HepG2 (cell line): ENCODE results near the gene LYRM7. TPM values are rescaled to one million over a fixed set of nuclear protein-coding genes. Genes with fewer than 3 reads are reported as not detected.

ENCODE experiments used
- ATAC-seq: fragments of 200-7000 bp; cut with Tn5 transposase; 3 replicates; pipeline ENCODE4 v1.9.1; 2020; ENCODE audit warnings: mild to moderate bottlenecking, moderate library complexity
- BruUV-seq: library from RNA; stranded (reverse); fragments of 400-500 nt; replicated peaks from 2 replicates; lab custom pipeline; 2021; lab: Mats Ljungman, UMichigan
- CTCF ChIA-PET: fragments of 300-600 bp; formaldehyde crosslinking; extraction: SDS; loops from one replicate; lab custom pipeline; 2021; ENCODE audit warnings: low total read pairs, inconsistent platforms, low intra/inter-chr PET ratio; lab: Yijun Ruan, JAX
- POLR2A ChIA-PET: fragments of 350-600 bp; sonication (Branson Sonifier 250); formaldehyde crosslinking; loops from one replicate; lab custom pipeline; 2020; ENCODE audit warnings: antibody characterized with exemption, inconsistent platforms; lab: Yijun Ruan, JAX
- DNase-seq: peaks from one replicate; pipeline ENCODE4 v3.0.0-alpha.2; 2015; ENCODE audit warnings: low spot score
- FAIRE-seq: peaks from 3 replicates; lab custom pipeline; 2011; peaks lifted over from hg19 to GRCh38; lab: Jason Lieb, UNC
- H2AFZ ChIP-seq: one replicate; pipeline ENCODE4 v1.6.1; 2011; ENCODE audit warnings: low read length, inconsistent platforms
- H3K27ac ChIP-seq: fragments of 300-600 bp; 3 replicates; pipeline ENCODE4 v1.8.0; 2011; ENCODE audit warnings: mixed run types, mild to moderate bottlenecking, mixed read lengths, low read length, inconsistent platforms; ENCODE audit not compliant: insufficient read depth; ENCODE audit errors: extremely low read length
- H3K27me3 ChIP-seq, 2 experiments: fragments of 200-600 bp in 1 of 2; 2 replicates in 1 of 2; 3 replicates in 1 of 2; pipeline versions ENCODE4 v1.6.0 to v1.8.0; 2011; ENCODE audit warnings: low read length in 2 of 2, mild to moderate bottlenecking in 2 of 2, moderate library complexity in 2 of 2, inconsistent platforms in 1 of 2; ENCODE audit not compliant: insufficient read depth in 2 of 2, control insufficient read depth in 1 of 2
- H3K36me3 ChIP-seq, 2 experiments: fragments of 200-600 bp in 1 of 2; replicated peaks in 1 of 2; 2 replicates in 1 of 2; 3 replicates in 1 of 2; pipeline versions ENCODE4 v1.5.1 to v1.8.0; 2011; ENCODE audit warnings: low read length in 2 of 2, inconsistent platforms in 1 of 2; ENCODE audit not compliant: insufficient read depth in 2 of 2, control insufficient read depth in 1 of 2
- H3K4me1 ChIP-seq: 2 replicates; pipeline ENCODE4 v1.5.1; 2012; ENCODE audit warnings: low read length, inconsistent platforms; ENCODE audit not compliant: insufficient read depth
- H3K4me2 ChIP-seq: 2 replicates; pipeline ENCODE4 v1.6.0; 2011; ENCODE audit warnings: low read depth, low read length, inconsistent platforms
- H3K4me3 ChIP-seq, 3 experiments: fragments of 200-600 bp in 1 of 3; sonication (generic), shearing (Covaris generic) in 1 of 3; replicated peaks in 1 of 3; 2 replicates each; pipeline ENCODE4 v1.5.1; 2011 to 2016; ENCODE audit warnings: low read length in 3 of 3, inconsistent platforms in 2 of 3, low read depth in 2 of 3, mild to moderate bottlenecking in 2 of 3, control low read depth in 1 of 3, mixed read lengths in 1 of 3; ENCODE audit not compliant: insufficient read depth in 1 of 3
- H3K79me2 ChIP-seq: one replicate; pipeline ENCODE4 v1.6.1; 2011; ENCODE audit warnings: low read length, inconsistent platforms; ENCODE audit not compliant: insufficient read depth
- H3K9ac ChIP-seq: 2 replicates; pipeline ENCODE4 v1.6.0; 2011; ENCODE audit warnings: mild to moderate bottlenecking, low read depth, low read length, inconsistent platforms; ENCODE audit not compliant: insufficient read depth
- H3K9me3 ChIP-seq: 2 replicates; pipeline ENCODE4 v1.5.1; 2012; ENCODE audit warnings: mild to moderate bottlenecking, low read length
- H4K20me1 ChIP-seq: 2 replicates; pipeline ENCODE4 v1.6.0; 2011; ENCODE audit warnings: inconsistent platforms, mild to moderate bottlenecking, low read length, moderate library complexity; ENCODE audit not compliant: insufficient read depth
- HDAC2 ChIP-seq: sonication (generic); formaldehyde crosslinking; IDR thresholded peaks from 2 replicates; pipeline ENCODE4 v1.4.0; 2020; ENCODE audit warnings: missing genetic modification reagents
- HOXA9 ChIP-seq: sonication (generic); formaldehyde crosslinking; IDR thresholded peaks from 2 replicates; pipeline ENCODE4 v1.8.1; 2022; ENCODE audit warnings: missing genetic modification reagents, mild to moderate bottlenecking, moderate library complexity, borderline replicate concordance
- KDM4B ChIP-seq: sonication (generic); formaldehyde crosslinking; IDR thresholded peaks from 2 replicates; pipeline ENCODE4 v1.4.0; 2020; ENCODE audit warnings: missing genetic modification reagents
- MED8 ChIP-seq: sonication (generic); formaldehyde crosslinking; IDR thresholded peaks from 2 replicates; pipeline ENCODE4 v1.8.1; 2023; ENCODE audit warnings: mild to moderate bottlenecking, missing genetic modification reagents; ENCODE audit not compliant: insufficient replicate concordance
- NCOR1 ChIP-seq: fragments of 200-600 bp; sonication (generic); IDR thresholded peaks from 2 replicates; pipeline ENCODE4 v1.7.0; 2017; ENCODE audit warnings: antibody characterized with exemption, low read length, borderline replicate concordance
- NFIB ChIP-seq: sonication (generic); formaldehyde crosslinking; IDR thresholded peaks from 2 replicates; pipeline ENCODE4 v1.9.0; 2021; ENCODE audit warnings: missing genetic modification reagents, mild to moderate bottlenecking, borderline replicate concordance
- NR2C2 ChIP-seq: sonication (generic); formaldehyde crosslinking; IDR thresholded peaks from 2 replicates; pipeline ENCODE4 v1.4.0; 2020; ENCODE audit warnings: missing genetic modification reagents, mild to moderate bottlenecking, moderate library complexity, borderline replicate concordance
- NR2F1 ChIP-seq, 2 experiments: fragments of 450-650 bp in 1 of 2; formaldehyde crosslinking in 1 of 2; IDR thresholded peaks; 2 replicates each; pipeline versions ENCODE4 v1.5.0 to v1.6.1; 2016 to 2020; ENCODE audit warnings: mild to moderate bottlenecking in 1 of 2, missing compliant biosample characterization in 1 of 2, missing genetic modification reagents in 1 of 2, moderate library complexity in 1 of 2
- PHF8 ChIP-seq: sonication (generic); formaldehyde crosslinking; IDR thresholded peaks from 2 replicates; pipeline ENCODE4 v1.5.0; 2020; ENCODE audit warnings: missing genetic modification reagents
- SRF ChIP-seq: IDR thresholded peaks from 2 replicates; pipeline ENCODE4 v1.6.1; 2011; ENCODE audit warnings: mild to moderate bottlenecking, low read depth, low read length, moderate library complexity
- ZNF205 ChIP-seq: IDR thresholded peaks from 2 replicates; pipeline ENCODE4 v1.6.1; 2018; ENCODE audit warnings: missing biosample characterization, missing genetic modification reagents
- ZNF207 ChIP-seq: fragments of 450-650 bp; IDR thresholded peaks from 2 replicates; pipeline ENCODE4 v1.6.1; 2016; ENCODE audit warnings: antibody characterized with exemption, borderline replicate concordance
- ZNF441 ChIP-seq: sonication (generic); formaldehyde crosslinking; IDR thresholded peaks from 2 replicates; pipeline ENCODE4 v1.7.0; 2021; ENCODE audit warnings: missing genetic modification reagents, borderline replicate concordance
- ZNF569 ChIP-seq: sonication (generic); formaldehyde crosslinking; IDR thresholded peaks from 2 replicates; pipeline ENCODE4 v1.5.0; 2020; ENCODE audit warnings: mild to moderate bottlenecking, missing genetic modification reagents, moderate library complexity, borderline replicate concordance
- ZNF841 ChIP-seq: sonication (generic); formaldehyde crosslinking; IDR thresholded peaks from 2 replicates; pipeline ENCODE4 v1.8.1; 2023; ENCODE audit warnings: missing genetic modification reagents, borderline replicate concordance
- ZNF879 ChIP-seq: sonication (generic); formaldehyde crosslinking; IDR thresholded peaks from 2 replicates; pipeline ENCODE4 v1.8.1; 2023; ENCODE audit warnings: missing genetic modification reagents
- WGBS: methylation state at CpG from one replicate; pipeline ENCODE4 v1.1.6; 2017; ENCODE audit warnings: low lambda C conversion rate; 5-methylcytosine and 5-hydroxymethylcytosine counted together
- in situ Hi-C: cut with HindIII; loops from 2 replicates; pipeline ENCODE4 v1.10.0; 2017; ENCODE audit warnings: low pct_unique_long_range_greater_than_20kb; ENCODE audit not compliant: extremely low pct_ligation_motif_present
- intact Hi-C: fragments of 100-400 bp; cut with micrococcal nuclease; formaldehyde crosslinking; loops from one replicate; pipeline ENCODE4 v1.10.0; 2022; ENCODE audit not compliant: unreplicated experiment
- polyA plus RNA-seq, 8 experiments: library from polyadenylated mRNA; depleted of rRNA in 3 of 8; stranded (reverse) in 7 of 8; unstranded in 1 of 8; fragments of >200 nt; fragmentation: Illumina TruSeq in 4 of 8; extraction: Trizol in 4 of 8; gene quantifications; 2 replicates each; pipeline versions ENCODE4 v1.2.1 to v1.2.3, GENCODE V29; 2011 to 2016; ENCODE audit warnings: low read depth in 4 of 8, missing spikeins in 1 of 8, mixed read lengths in 1 of 8; ENCODE audit not compliant: insufficient read depth in 1 of 8
- total RNA-seq, 5 experiments: library from RNA; depleted of rRNA; stranded (reverse); fragments of >200 nt; fragmentation: Illumina TruSeq; extraction: Trizol; gene quantifications; 2 replicates each; pipeline ENCODE4 v1.2.3, GENCODE V29; 2016; ENCODE audit warnings: low read depth in 1 of 5
- TF ChIP-seq, protein P1 (sequence below): sonication (generic); formaldehyde crosslinking; IDR thresholded peaks from 2 replicates; pipeline ENCODE4 v1.8.1; 2023; ENCODE audit warnings: mild to moderate bottlenecking, missing genetic modification reagents
- TF ChIP-seq, protein P2 (sequence below): sonication (generic); formaldehyde crosslinking; IDR thresholded peaks from 2 replicates; pipeline ENCODE4 v1.4.0; 2020; ENCODE audit warnings: missing genetic modification reagents, borderline replicate concordance
- TF ChIP-seq, protein P3 (sequence below): sonication (generic); formaldehyde crosslinking; IDR thresholded peaks from 2 replicates; pipeline ENCODE4 v1.4.0; 2020; ENCODE audit warnings: missing genetic modification reagents, low read depth, mild to moderate bottlenecking, borderline replicate concordance

The LYRM7 gene
- total and polyA plus RNA-seq, 2 of the 13 experiments (the other 11 are each of a cell fraction or from before 2014, with no cell fraction given), result 3.0 to 5.5 TPM

DNA sequence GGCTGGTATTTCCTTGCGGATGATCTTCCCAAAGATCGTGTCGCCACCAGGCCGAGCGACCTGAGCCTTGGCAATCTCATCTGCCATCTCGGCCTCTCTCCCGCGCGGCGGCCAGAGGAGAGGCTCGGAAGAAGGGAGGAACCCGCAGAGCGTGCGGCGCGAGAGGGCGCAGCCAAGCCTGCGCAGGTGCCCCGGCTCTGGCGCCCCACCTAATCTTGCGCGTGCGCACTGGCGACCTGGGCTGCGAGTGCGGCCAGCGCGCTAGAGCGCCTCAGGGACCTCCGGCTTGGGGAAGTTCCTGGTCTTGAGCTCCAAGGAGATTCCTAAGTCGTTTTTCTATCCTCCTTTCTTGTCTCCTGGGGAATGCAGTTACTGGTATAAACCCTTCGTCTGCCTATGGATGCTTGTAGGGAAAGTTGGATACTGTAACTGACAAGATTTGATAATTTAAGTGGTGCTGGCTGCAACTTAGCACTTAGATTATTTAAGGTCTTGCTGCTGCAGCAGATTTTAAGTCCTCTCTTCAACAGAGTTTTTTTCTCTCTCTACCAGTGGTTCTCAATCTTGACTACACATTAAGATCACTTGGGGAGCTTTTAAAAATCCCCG lies 5.5 kb upstream of the LYRM7 start, which contains the start of gene HINT1:
Gene HINT1 (minus strand): TSS at position 138 of the 609 bp plus-strand sequence. CDS start 51 bp downstream, at position 87.
- H3K27ac ChIP-seq, result peak within 1 kb of the TSS; percentile 98
- H2AFZ ChIP-seq, result no peak within 1 kb of the TSS
- peak within 1 kb of the TSS; percentile 97 for H3K9ac ChIP-seq
- FAIRE-seq (peak; percentile 53), ATAC-seq (peak; percentile 93), DNase-seq (peak; percentile 82)
- H3K36me3 ChIP-seq, result peaks cover 3 to 22% of the 10 kb centered on the region in 2 experiments
- 1% methylated on average over 23 of the region's 33 CpGs for WGBS
- peaks cover 42% of the 10 kb centered on the region for H3K79me2 ChIP-seq
- ChIA-PET CTCF (interaction anchor here (1.7 to 2.5 kb wide), 2 partner anchors 218 to 252 kb away, joined by 6 to 9 read pairs; no protein-coding TSS in a partner anchor), POLR2A (interaction anchor here (0.6 to 1.0 kb wide), 4 partner anchors 9 to 837 kb away, joined by 3 to 9 read pairs (median 4); partner anchors contain the start of gene CDC42SE2)
- peak within 1 kb of the TSS; percentile 78 to 93 (median 91) for H3K4me3 ChIP-seq
- peaks cover 53% of the 10 kb centered on the region for H3K4me1 ChIP-seq
- in situ Hi-C loops, result no loop called here
- no TSS peak for BruUV-seq
- no peaks in the 10 kb centered on the region for H3K9me3 ChIP-seq
- no peaks in the 10 kb centered on the region; a peak in 1 of 5 replicates for H3K27me3 ChIP-seq
- peaks cover 10% of the 10 kb centered on the region for H4K20me1 ChIP-seq
- H3K4me2 ChIP-seq, result peak within 1 kb of the TSS; percentile 82
- intact Hi-C loops, result loop anchor here (2.0 kb wide), 1 partner anchor 100 kb away; the partner anchor contains the start of gene CDC42SE2
- TF ChIP-seq KDM4B (CRISPR knock-in tag) (no peak), ZNF841 (no peak), ZNF207 (no peak), ZNF441 (peak; percentile 18; the same call in 1 of the 2 replicates), ZNF569 (CRISPR knock-in tag) (no peak), NR2C2 (CRISPR knock-in tag) (peak; percentile 47), MED8 (CRISPR knock-in tag) (no peak), NCOR1 (no peak), NR2F1 (CRISPR knock-in tag; IDR thresholded peaks at IDR 0.05) (no peak), PHF8 (CRISPR knock-in tag) (peak; percentile 79), NFIB (CRISPR knock-in tag) (no peak), ZNF205 (no peak; the same call in 1 of the 2 replicates), HDAC2 (CRISPR knock-in tag) (peak; percentile 62), HOXA9 (CRISPR knock-in tag) (no peak), SRF (no peak), ZNF879 (CRISPR knock-in tag) (no peak)
- TF ChIP-seq, protein P1, sequence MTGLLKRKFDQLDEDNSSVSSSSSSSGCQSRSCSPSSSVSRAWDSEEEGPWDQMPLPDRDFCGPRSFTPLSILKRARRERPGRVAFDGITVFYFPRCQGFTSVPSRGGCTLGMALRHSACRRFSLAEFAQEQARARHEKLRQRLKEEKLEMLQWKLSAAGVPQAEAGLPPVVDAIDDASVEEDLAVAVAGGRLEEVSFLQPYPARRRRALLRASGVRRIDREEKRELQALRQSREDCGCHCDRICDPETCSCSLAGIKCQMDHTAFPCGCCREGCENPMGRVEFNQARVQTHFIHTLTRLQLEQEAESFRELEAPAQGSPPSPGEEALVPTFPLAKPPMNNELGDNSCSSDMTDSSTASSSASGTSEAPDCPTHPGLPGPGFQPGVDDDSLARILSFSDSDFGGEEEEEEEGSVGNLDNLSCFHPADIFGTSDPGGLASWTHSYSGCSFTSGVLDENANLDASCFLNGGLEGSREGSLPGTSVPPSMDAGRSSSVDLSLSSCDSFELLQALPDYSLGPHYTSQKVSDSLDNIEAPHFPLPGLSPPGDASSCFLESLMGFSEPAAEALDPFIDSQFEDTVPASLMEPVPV (CRISPR knock-in tag), result no peak
- TF ChIP-seq, protein P2, sequence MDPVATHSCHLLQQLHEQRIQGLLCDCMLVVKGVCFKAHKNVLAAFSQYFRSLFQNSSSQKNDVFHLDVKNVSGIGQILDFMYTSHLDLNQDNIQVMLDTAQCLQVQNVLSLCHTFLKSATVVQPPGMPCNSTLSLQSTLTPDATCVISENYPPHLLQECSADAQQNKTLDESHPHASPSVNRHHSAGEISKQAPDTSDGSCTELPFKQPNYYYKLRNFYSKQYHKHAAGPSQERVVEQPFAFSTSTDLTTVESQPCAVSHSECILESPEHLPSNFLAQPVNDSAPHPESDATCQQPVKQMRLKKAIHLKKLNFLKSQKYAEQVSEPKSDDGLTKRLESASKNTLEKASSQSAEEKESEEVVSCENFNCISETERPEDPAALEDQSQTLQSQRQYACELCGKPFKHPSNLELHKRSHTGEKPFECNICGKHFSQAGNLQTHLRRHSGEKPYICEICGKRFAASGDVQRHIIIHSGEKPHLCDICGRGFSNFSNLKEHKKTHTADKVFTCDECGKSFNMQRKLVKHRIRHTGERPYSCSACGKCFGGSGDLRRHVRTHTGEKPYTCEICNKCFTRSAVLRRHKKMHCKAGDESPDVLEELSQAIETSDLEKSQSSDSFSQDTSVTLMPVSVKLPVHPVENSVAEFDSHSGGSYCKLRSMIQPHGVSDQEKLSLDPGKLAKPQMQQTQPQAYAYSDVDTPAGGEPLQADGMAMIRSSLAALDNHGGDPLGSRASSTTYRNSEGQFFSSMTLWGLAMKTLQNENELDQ, result no peak
- TF ChIP-seq, protein P3, sequence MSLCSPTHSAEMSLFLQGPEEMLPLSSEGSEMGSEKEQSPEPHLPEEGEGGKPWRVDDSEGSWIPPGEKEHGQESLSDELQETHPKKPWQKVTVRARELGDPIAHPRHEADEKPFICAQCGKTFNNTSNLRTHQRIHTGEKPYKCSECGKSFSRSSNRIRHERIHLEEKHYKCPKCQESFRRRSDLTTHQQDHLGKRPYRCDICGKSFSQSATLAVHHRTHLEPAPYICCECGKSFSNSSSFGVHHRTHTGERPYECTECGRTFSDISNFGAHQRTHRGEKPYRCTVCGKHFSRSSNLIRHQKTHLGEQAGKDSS (CRISPR knock-in tag), result 0 out of 2 replicates have a peak, but pooled peaks have one; percentile 44
